ENCODE results near the gene MAP2. TPM values are rescaled to one million over a fixed set of nuclear protein-coding genes. Genes with fewer than 3 reads are reported as not detected.
"Not testable (repeated sequence)": the region's sequence is repeated elsewhere in the genome, so short reads cannot be mapped to it uniquely, and the experiment has no call there.

MAP2 gene
- total RNA-seq, 2 donors from 2014 or later, result 0.18 to 0.33 TPM

DNA sequence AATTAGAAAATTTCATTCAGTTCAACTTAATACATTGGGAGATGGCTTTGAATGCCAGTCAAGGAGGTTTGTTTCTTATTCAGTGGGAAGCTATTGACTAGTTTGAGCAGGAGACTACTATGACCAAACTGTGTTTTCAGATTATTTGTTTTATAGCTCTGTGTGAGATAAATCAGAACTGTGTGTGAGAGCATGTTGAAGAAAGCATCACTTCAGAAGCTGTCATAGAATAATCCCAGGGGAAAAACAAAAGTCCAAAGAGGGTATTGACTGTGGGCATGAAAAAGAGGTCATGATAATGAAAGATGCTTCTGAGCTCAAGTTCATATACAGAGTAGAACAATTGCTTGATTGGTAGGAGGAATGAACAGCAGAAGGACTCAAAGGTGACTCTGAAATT, 160.6 kb downstream of the MAP2 start:
- DNase-seq (ENCODE audit: low spot score in 2 of 2), result no peak
- H3K36me3 Mint-ChIP-seq, result no peaks in the 10 kb centered on the region
- no peak for ATAC-seq
- no peak overlapping the region for H3K27ac Mint-ChIP-seq
- H3K9me3 Mint-ChIP-seq, result no peaks in the 10 kb centered on the region

DNA sequence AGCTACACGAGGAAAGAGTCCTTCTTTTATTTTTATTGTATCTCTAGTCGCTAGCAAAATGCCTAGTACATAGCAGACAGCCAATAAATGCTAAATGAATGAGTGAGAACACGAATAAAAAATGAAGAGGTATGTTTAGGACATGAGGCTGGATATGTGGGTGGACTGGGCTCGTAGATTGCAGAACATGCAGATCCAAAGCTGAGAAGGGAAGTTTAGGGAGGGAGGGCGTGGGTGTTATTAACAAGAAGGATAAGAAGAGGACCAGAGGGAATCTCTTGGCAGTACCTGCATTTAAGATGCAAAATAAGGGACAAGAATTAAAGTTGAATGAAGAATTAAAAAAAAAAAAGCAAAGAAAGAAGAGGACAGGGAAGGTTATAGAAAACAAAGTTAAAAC, 161.1 kb downstream of the MAP2 start:
- Mint-ChIP-seq H3K9me3 (no peaks in the 10 kb centered on the region), H3K27ac (no peak overlapping the region), H3K36me3 (no peaks in the 10 kb centered on the region)
- DNase-seq (ENCODE audit: low spot score in 2 of 2) (no peak), ATAC-seq (no peak)

DNA sequence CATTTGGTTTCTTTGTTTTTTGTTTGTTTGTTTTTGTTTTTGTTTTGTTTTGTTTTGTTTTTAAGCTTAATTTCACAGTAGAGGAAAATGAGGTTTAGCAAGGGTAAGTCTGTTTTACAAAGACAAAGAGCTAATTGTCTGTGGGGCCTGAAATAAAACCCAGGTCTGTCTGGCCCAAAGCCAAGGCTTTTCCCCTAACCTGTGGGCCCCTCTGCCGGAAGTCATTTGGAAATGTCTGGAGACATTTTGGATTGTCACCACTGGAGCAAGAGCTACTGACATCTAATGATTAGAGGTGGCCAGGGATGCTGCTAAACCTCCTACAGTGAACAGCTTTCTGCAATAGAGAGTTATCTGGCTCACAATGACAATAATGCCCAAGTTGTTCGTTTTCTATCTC, 167.2 kb downstream of the MAP2 start:
- Mint-ChIP-seq H3K9me3 (no peaks in the 10 kb centered on the region), H3K27ac (no peak overlapping the region), H3K36me3 (no peaks in the 10 kb centered on the region)
- DNase-seq (ENCODE audit: low spot score in 2 of 2) (no peak), ATAC-seq (no peak)

DNA sequence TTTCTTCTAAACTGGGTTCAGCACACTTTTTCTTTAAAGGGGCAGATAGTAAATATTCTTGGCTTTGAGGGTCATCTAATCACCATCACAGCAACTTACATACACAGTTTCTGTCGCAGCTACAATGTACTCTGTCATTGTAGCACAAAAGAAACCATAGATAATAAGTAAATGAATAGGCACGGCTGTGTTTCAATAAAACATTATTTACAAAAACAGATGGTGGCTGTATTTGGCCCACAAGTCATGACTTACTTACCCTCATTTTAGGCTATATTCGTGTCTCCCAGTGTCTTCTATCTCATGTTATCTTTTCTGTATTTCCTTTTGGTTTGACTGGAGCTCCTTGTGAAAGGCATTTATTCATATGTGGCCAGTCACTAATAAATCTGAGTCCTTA, 168.3 kb downstream of the MAP2 start:
- DNase-seq (ENCODE audit: low spot score in 2 of 2) (no peak), ATAC-seq (no peak)
- Mint-ChIP-seq H3K27ac (no peak overlapping the region), H3K9me3 (no peaks in the 10 kb centered on the region), H3K36me3 (no peaks in the 10 kb centered on the region)

DNA sequence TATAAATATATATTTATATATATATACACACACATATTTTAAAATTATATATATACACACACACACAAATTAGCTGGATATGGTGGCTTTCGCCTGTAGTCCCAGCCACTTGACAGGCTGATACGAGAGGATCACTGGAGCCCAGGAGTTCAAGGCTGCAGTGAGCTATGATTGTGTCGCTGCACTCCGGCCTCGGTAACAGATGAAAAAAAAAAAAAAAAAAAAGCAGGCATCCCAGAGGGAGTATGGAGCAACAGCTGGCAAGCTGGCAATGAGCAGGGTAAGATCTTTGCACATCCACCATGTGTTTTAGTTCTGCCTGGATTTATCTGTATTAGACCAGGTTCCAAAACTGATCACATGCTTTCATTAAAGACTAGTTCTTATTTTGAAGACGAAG, 170.1 kb downstream of the MAP2 start:
- ATAC-seq, result no peak
- Mint-ChIP-seq H3K27ac (no peak overlapping the region), H3K9me3 (no peaks in the 10 kb centered on the region), H3K36me3 (no peaks in the 10 kb centered on the region)
- no peak for DNase-seq (ENCODE audit: low spot score in 2 of 2)

DNA sequence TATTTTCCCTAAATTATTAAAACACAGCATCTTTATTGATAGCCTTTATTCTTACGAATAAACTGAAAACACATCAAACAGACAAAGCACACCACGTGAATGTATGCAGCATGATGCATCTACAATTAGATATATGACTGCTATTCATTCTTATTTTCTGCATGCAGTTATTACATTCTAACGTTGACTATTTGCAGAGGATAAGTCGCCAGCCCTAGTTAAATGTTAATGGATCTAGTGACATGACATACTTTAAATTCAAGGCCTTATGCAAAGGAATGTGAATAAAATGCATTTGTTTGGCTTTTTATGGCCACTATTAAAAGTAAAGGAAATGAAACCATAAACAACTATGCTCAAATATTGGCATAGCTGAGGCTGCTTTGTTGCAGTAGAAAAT, 172.4 kb downstream of the MAP2 start:
- no peak overlapping the region for H3K27ac Mint-ChIP-seq
- no peaks in the 10 kb centered on the region for H3K36me3 Mint-ChIP-seq
- DNase-seq (ENCODE audit: low spot score in 2 of 2) (no peak), ATAC-seq (no peak)
- H3K9me3 Mint-ChIP-seq, result peaks cover 0 to 4% of the 10 kb centered on the region in 2 donors

DNA sequence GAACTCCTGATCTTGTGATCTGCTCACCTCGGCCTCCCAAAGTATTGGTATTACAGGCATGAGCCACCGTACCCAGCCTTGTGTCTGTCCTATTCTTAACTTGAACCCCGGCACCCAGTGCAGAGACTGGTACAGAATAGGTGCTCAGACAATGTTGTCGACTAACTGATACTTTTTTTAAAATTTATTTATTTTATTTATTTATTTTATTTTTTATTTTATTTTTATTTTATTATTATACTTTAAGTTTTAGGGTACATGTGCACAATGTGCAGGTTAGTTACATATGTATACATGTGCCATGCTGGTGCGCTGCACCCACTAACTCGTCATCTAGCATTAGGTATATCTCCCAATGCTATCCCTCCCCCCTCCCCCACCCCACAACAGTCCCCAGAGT, 174.4 kb downstream of the MAP2 start:
- not testable (repeated sequence) for DNase-seq (ENCODE audit: low spot score in 2 of 2); H3K9me3 Mint-ChIP-seq; H3K27ac Mint-ChIP-seq; ATAC-seq; H3K36me3 Mint-ChIP-seq

DNA sequence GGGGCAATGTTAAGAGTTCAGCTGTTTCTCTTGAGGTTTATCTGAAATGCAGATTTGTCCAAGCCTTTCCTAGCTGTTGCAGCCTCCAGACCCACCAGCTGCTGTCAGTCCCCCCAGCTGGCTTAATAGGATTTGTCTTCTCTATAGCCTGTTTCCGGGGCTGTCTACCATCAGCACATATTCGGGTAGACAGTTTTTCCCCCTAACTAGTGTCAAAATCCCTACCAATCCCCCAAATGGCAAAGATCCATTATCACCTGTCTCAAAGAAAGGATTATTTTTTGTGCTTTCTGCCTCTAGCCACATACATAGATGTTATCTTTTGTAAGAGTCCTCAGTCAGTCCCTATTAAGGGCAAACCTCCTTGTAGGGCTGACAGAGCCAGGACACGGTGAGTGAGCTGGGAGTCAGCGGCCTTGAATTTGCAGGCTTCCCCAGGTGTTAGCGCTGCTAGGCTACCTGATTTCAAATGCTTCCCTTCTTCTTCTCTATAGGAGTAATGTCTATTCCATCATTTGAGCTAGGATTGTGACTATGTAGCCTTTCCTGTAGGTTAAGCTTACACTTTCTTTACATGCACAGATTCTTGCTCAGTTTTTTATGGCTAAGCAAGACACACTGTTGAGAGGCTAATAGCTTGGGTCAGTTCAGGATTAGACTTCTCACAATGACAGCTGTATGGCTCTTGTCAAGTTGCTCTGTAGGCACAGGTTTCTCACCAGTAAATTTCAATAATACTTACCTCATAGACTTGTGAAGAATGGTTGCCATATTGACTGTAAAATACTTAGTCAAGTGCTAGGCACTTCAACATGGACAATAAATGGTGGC, 176.7 kb downstream of the MAP2 start:
- Mint-ChIP-seq H3K36me3 (no peaks in the 10 kb centered on the region), H3K9me3 (peaks cover 0 to 4% of the 10 kb centered on the region in 2 donors), H3K27ac (peak overlapping the region in 1 of 2 donors; percentile 50)
- no peak for ATAC-seq
- DNase-seq (ENCODE audit: low spot score in 2 of 2), result no peak

DNA sequence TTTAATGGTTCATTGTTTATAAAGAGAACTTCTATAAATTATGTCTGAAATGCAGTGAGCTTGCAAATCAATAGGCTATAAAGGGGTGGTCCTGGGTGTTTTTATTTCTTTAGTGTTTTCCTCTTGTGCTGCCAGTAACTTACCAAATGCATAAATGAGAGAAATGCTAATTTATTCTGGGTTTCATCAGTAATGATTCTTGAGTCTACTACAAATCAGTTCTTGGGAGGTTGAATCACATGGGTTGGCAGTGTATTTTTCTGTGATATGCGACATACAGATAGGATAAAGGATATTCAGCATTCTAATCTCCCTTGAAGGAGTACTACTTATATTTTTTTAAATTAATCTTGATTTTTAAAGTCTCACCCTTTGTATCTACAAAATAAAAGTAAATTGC, 177.7 kb downstream of the MAP2 start:
- Mint-ChIP-seq H3K9me3 (peaks cover 0 to 4% of the 10 kb centered on the region in 2 donors), H3K36me3 (no peaks in the 10 kb centered on the region), H3K27ac (no peak overlapping the region)
- ATAC-seq (no peak), DNase-seq (ENCODE audit: low spot score in 2 of 2) (no peak)

DNA sequence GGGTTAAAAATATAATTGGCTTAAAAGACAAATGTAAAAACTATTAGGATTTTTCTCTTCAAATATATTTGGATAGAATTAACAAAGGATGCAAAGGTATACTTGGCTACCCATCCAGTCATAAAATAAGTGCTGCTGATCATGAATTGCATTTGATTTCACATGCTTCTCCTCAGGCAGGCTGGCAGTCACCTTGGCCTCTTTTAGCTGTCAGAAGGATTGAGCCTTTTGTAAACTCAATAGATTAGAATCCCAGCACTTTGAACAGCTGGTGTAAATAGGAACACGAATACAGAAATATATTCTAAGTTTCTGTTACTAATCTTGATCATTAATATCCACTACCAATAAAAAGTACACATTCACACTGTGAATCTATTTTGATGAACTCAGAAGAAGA, 178.4 kb downstream of the MAP2 start:
- ATAC-seq (no peak), DNase-seq (ENCODE audit: low spot score in 2 of 2) (no peak)
- Mint-ChIP-seq H3K9me3 (peaks cover 0 to 4% of the 10 kb centered on the region in 2 donors), H3K27ac (no peak overlapping the region), H3K36me3 (no peaks in the 10 kb centered on the region)

DNA sequence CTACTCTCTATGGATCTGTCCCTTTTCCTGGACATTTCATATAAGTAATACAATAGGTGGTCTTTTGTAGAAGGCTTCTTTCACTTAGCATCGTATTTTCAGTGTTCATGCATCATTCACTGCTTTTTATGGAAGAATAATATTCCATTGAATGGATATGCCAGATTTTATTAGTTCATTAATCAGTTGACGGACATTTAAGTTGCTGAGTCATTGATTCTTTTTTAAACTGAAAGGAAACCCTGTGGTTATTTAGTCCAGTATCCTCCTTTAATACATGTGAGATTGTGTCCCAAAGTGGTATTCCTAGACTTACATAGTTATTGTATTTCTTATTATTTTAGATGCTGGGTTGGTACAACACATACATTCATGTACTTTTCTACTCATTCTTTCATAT, 185.7 kb downstream of the MAP2 start:
- no peak for ATAC-seq
- no peak for DNase-seq (ENCODE audit: low spot score in 2 of 2)
- no peak overlapping the region for H3K27ac Mint-ChIP-seq
- peaks cover 5% of the 10 kb centered on the region in 2 donors for H3K9me3 Mint-ChIP-seq
- no peaks in the 10 kb centered on the region for H3K36me3 Mint-ChIP-seq

DNA sequence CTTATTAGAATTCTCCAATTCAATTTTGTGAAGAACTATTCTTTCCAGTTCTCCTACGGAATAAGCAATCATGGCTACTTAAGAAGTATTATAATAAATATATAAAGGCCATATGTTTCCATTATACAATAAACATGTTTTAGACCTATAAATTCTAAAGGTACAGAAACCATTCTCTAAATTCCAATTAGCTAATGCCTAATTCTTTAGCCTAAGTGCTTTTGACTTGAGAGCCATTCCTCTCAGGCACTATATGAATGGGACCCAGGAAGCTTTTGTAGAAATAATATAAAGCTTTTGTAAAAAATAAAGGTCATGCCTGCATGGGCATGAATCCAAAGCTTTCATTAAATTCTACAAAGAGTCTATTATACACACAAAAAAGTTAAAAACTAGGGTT, 186.8 kb downstream of the MAP2 start:
- Mint-ChIP-seq H3K9me3 (peaks cover 5 to 6% of the 10 kb centered on the region in 2 donors), H3K27ac (no peak overlapping the region), H3K36me3 (no peaks in the 10 kb centered on the region)
- DNase-seq (ENCODE audit: low spot score in 2 of 2) (no peak), ATAC-seq (no peak)

DNA sequence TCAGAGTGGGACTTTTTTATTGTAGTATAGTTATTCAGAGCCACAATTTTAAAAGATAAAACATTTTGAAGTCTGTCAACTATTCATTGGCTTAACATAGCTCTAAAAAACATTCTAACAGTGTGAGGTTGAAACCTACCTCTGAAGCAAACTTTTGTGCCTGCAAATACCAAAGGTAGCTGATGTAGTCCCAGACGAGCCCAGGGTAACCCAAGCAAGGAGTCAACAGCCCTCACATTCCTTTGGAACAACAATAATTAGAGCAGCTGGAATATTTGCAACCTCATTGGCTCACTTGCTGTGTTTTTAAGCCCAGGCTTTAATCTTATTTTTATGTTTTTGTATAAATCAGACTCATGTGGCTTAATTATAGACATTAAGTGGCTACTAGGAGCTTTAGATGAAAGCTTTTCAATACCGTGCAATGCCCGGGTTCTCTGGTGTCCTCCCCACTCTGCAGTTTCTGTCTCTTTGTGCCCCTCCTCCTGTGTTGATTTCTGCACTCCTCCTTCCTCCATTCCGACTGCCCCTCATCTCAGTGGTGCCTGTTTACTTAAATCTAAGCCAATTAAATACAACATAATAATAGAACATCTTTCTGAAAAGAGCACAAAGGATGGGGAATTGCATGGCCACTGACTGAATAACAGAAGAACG, 189.9 kb downstream of the MAP2 start:
- H3K36me3 Mint-ChIP-seq, result no peaks in the 10 kb centered on the region
- no peak for ATAC-seq
- H3K27ac Mint-ChIP-seq, result no peak overlapping the region
- DNase-seq (ENCODE audit: low spot score in 2 of 2), result no peak
- peaks cover 7 to 15% of the 10 kb centered on the region in 2 donors for H3K9me3 Mint-ChIP-seq

DNA sequence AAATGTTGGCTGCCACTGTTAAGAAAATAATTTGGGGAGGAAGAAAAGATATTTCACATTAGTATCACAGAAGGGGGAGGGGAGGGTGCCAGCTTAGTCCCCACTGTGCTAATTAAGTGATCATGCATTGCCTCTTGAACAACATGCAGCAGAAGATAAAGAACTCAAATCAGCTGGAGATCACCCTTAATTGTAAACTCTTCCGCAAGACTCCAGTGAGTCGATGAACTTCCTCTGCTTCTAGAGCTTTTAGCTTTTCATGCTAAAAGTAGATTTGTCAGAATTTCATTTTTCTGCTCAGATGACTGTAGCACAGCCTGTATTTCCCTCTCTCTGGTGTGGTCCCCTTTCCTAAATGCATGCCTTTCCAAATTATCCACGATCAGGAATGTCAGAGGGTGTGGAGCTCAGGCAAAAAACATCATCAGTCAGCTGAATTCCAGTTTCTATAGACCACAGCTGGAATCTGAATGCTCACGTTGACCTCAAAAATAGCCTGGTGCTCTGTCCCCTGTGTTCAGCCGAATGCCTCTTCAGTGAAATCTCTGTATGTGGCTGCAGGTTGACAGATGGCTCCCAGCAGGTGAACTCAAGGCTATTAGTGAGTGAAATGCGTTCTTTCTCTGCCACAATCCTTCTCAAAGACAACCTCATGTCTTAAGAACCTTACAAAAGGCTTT, 191.0 kb downstream of the MAP2 start:
- ATAC-seq (no peak), DNase-seq (ENCODE audit: low spot score in 2 of 2) (no peak)
- H3K36me3 Mint-ChIP-seq, result no peaks in the 10 kb centered on the region
- peaks cover 7 to 15% of the 10 kb centered on the region in 2 donors for H3K9me3 Mint-ChIP-seq
- no peak overlapping the region for H3K27ac Mint-ChIP-seq

DNA sequence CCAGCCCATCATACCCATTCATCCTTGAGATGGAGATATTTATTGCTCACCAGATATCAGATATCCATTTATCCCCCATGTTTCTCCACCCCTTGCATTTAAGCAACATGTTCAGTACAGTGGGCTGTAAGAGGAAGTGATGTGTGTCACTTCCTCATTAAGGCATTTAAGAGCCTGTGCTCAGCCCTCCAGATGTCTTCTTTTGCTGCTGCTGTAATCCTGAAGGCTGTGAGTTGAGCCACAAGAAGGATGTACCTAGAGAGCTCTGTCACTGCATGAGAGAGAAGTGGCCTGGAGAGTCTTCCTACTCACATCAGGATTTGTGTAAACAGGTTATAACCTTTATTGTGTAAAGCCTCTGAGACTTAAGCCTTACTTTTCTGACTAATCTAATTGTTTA, 195.9 kb downstream of the MAP2 start:
- H3K27ac Mint-ChIP-seq, result no peak overlapping the region
- no peaks in the 10 kb centered on the region for H3K36me3 Mint-ChIP-seq
- no peak for ATAC-seq
- peaks cover 3 to 10% of the 10 kb centered on the region in 2 donors for H3K9me3 Mint-ChIP-seq
- DNase-seq (ENCODE audit: low spot score in 2 of 2), result no peak

DNA sequence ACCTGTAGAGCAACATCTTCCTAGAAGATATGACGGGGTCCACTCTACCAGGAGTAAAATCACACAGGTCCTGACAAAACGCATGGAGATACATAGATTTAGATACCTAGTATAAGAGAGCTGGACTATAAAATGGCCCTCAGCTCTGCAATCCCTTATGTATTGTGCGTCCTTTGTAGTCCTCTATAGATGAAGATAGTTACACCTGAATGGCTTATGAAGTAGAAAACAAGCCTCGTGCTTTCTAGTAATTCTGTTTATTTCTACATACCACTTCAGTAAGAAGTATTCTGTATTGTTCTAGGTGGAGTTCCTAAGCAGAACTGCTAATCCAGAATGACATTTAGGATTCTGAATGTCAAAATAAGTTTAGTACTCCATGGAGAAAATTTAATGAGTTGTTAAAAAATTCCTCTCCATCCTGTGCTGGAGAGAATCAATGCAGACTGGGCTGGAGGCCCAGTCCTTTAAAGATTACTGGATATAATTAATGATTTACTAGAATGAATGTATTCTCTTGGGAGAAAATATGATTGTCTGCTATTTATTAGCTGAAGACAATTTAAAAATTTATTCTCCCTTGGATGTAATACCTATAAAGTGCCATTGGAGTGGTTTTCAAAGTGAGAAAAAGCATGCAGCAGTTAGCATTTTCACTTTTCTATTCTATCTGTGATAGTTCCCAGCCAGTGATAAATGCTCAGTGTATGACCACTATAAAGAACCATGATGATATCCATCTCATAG, 200.5 kb downstream of the MAP2 start:
- H3K27ac Mint-ChIP-seq, result no peak overlapping the region
- no peaks in the 10 kb centered on the region for H3K36me3 Mint-ChIP-seq
- H3K9me3 Mint-ChIP-seq, result no peaks in the 10 kb centered on the region
- DNase-seq (ENCODE audit: low spot score in 2 of 2) (no peak), ATAC-seq (no peak)

DNA sequence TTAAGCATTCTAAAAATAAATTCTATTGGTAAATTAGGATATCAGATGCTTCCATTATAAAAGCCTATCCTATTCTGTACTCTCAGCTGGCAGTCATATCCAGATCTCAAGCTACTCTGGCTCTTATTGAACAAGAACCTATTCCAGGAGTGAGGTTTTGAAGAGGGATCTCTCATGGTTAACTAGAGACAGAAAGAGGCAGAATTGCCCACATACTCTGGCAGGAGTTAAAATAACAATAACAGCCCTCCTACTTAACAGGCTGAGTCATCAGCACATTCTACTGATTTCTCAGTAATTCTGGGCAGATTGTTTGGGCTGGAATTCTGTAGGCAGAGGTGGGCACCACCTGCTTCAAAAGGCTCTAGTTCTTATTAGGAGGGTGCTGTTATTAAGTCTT, 205.8 kb downstream of the MAP2 start:
- DNase-seq (ENCODE audit: low spot score in 2 of 2) (no peak), ATAC-seq (no peak)
- no peak overlapping the region for H3K27ac Mint-ChIP-seq
- H3K9me3 Mint-ChIP-seq, result no peaks in the 10 kb centered on the region
- H3K36me3 Mint-ChIP-seq, result no peaks in the 10 kb centered on the region

Data from activated naive CD4-positive, alpha-beta T cell treated with anti-CD3 and anti-CD28 coated beads, Interleukin-2, amount 50 U/mL, for 72 hours (primary cell).